Ovary (tissue), 9 donors: ENCODE results near the gene SLC5A2. TPM values are rescaled to one million over a fixed set of nuclear protein-coding genes. Genes with fewer than 3 reads are reported as not detected.
"Not testable (repeated sequence)": the region's sequence is repeated elsewhere in the genome, so short reads cannot be mapped to it uniquely, and the experiment has no call there.

Experiments
- DNase-seq, 5 donors: peaks; one replicate each; pipeline ENCODE4 v3.0.0-alpha.2; 2019 to 2020
- H3K27ac ChIP-seq, 2 donors: fragments of 200-600 bp; one replicate each; pipeline versions ENCODE4 v1.5.1 to v1.8.0; 2019 to 2022
- H3K27me3 ChIP-seq: fragments of 200-600 bp; one replicate; pipeline ENCODE4 v1.8.0; 2022
- H3K36me3 ChIP-seq: fragments of 200-600 bp; sonication (generic); one replicate; pipeline ENCODE4 v1.5.1; 2019
- H3K4me1 ChIP-seq: one replicate; pipeline ENCODE4 v1.8.1; 2013; ENCODE audit warnings: mild to moderate bottlenecking, moderate library complexity; ENCODE audit not compliant: insufficient read depth
- H3K4me3 ChIP-seq: fragments of 200-600 bp; sonication (generic); one replicate; pipeline ENCODE4 v1.5.1; 2017
- H3K9me3 ChIP-seq, 2 donors: fragments of 200-600 bp in 1 of 2; sonication (generic) in 1 of 2; one replicate each; pipeline versions ENCODE4 v1.5.1 to v1.8.1; 2013 to 2019; ENCODE audit warnings: mild to moderate bottlenecking in 1 of 2, moderate library complexity in 1 of 2
- CTCF ChIP-seq, 3 donors: fragments of 450-650 bp in 2 of 3; fragments of 200-600 bp in 1 of 3; IDR thresholded peaks; one replicate each; pipeline versions ENCODE4 v1.5.1 to v1.8.0; 2016 to 2022; ENCODE audit warnings: antibody characterized with exemption in 3 of 3, mild to moderate bottlenecking in 1 of 3
- EP300 ChIP-seq: sonication (generic); formaldehyde crosslinking; IDR thresholded peaks from one replicate; pipeline ENCODE4 v1.6.1; 2017; ENCODE audit warnings: antibody characterized with exemption
- POLR2A ChIP-seq: fragments of 450-650 bp; IDR thresholded peaks from one replicate; pipeline ENCODE4 v1.6.1; 2017; ENCODE audit warnings: antibody characterized with exemption, mild to moderate bottlenecking, moderate library complexity
- WGBS, 3 donors: extraction: QIAGEN DNeasy Blood & Tissue Kit in 1 of 3; methylation state at CpG; one replicate each; pipeline versions ENCODE4 v1.1.5 to v1.1.7; 2013 to 2017; 5-methylcytosine and 5-hydroxymethylcytosine counted together
- intact Hi-C, 4 donors: fragments of 100-400 bp; cut with DNase I; formaldehyde crosslinking; loops; one replicate each; pipeline versions ENCODE4 v1.11.0 to v1.15.1; 2022 to 2023
- polyA plus RNA-seq, 2 donors: library from polyadenylated mRNA; stranded (reverse); fragments of 200-250 nt in 1 of 2; fragments of 350-450 nt in 1 of 2; fragmentation: Illumina TruSeq in 1 of 2; extraction: RNeasy Lipid Tissue Mini Kit (QIAGEN cat#74804) in 1 of 2; gene quantifications; one replicate each; pipeline ENCODE4 v1.2.3, GENCODE V29; 2013 to 2014
- total RNA-seq, 7 donors: library from RNA; depleted of rRNA in 2 of 7; stranded (reverse); fragments of >200 nt in 2 of 7; fragmentation: NEBNext Ultra II Directional in 3 of 7; extraction: Animal tissue kit (Norgen Biotek cat#: 25700) in 3 of 7; gene quantifications; one replicate each; pipeline versions ENCODE4 v1.1.0 to v1.2.4, GENCODE V29; 2016 to 2023
- donor health status: DM: no; HTN: no; CAD: no; lungs with moderate emphysema.
- donor health status: DM: no; HTN: no; CAD: no.
- donor health status: Bipolar disorder and iron deficiency.
- donor health status: DM: yes; HTN: yes; CAD: no.
- donor health status: DM: no; HTN: no; CAD: no.
- donor health status: DM: yes; HTN: yes; CAD: no.

The SLC5A2 gene
- total and polyA plus RNA-seq, 9 donors, result 0.13 to 1.7 (median 0.40) TPM; not detected in 1

GRCh38 chr16:31439519-31439918 is 43.4 kb upstream of the SLC5A2 start:
- intact Hi-C loops, result loop anchor here in 1 of 4 donors (10.0 kb wide), 1 partner anchor 435 kb away; the partner anchor contains the start of gene ZNF267
- Histone ChIP-seq H3K4me1 (no peaks in the 10 kb centered on the region), H3K27me3 (no peaks in the 10 kb centered on the region), H3K9me3 (no peaks in the 10 kb centered on the region), H3K27ac (no peak overlapping the region), H3K36me3 (no peaks in the 10 kb centered on the region), H3K4me3 (no peak overlapping the region)
- TF ChIP-seq CTCF (IDR thresholded peaks at IDR 0.05) (no peak), EP300 (no peak), POLR2A (no peak)
- peak in 1 of 5 donors; percentile 4 for DNase-seq
- WGBS, 3 donors, result 78 to 84% (median 84%) methylated on average over 3 of the region's 3 CpGs

GRCh38 chr16:31440516-31441184 is 42.3 kb upstream of the SLC5A2 start:
- Histone ChIP-seq H3K4me1 (no peaks in the 10 kb centered on the region), H3K27me3 (no peaks in the 10 kb centered on the region), H3K9me3 (no peaks in the 10 kb centered on the region), H3K27ac (no peak overlapping the region), H3K4me3 (no peak overlapping the region), H3K36me3 (no peaks in the 10 kb centered on the region)
- TF ChIP-seq CTCF (IDR thresholded peaks at IDR 0.05) (no peak), POLR2A (no peak), EP300 (no peak)
- WGBS, 3 donors, result 54 to 67% (median 59%) methylated on average over 4 of the region's 4 CpGs
- intact Hi-C loops, result loop anchor here (5.0 to 10.0 kb wide), 3 partner anchors 258 to 456 kb away; partner anchors contain the start of genes HSD3B7 (in 4 of the 4) and FUS (in 1 of the 4)
- DNase-seq, result no peak

DNA sequence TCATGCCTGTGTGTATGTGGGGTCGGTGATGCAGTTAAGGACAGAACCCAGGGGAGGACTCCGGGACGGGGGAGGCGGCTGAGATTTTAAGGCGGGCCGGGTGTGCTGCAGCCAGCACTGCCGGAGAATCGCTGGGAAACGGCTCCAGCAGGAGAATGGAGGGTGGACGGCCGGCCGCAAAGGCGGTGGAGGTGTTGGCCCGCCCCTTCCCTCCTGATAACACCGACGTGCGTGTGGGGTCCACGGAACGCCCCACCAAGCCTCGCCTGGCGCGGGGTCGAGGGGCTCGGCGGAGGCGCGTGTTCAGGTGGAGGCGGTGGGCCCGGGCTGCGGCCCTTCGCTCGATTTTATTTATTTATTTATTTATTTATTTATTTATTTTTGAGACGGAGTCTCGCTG is 41.0 kb upstream of the SLC5A2 start:
- TF ChIP-seq EP300 (no peak), CTCF (IDR thresholded peaks at IDR 0.05) (no peak), POLR2A (no peak)
- H3K4me3 ChIP-seq, result peak overlapping the region; percentile 63
- WGBS, 3 donors, result 15 to 40% (median 26%) methylated on average over 34 of the region's 34 CpGs
- no peaks in the 10 kb centered on the region for H3K36me3 ChIP-seq
- no peaks in the 10 kb centered on the region for H3K4me1 ChIP-seq
- DNase-seq, result peak in 4 of 5 donors; percentile 27 to 64 (median 53)
- no peak overlapping the region for H3K27ac ChIP-seq
- no peaks in the 10 kb centered on the region for H3K27me3 ChIP-seq
- intact Hi-C loops, result loop anchor here (5.0 to 10.0 kb wide), 3 partner anchors 260 to 457 kb away; partner anchors contain the start of genes HSD3B7 (in 4 of the 4) and FUS (in 1 of the 4)
- H3K9me3 ChIP-seq, result no peaks in the 10 kb centered on the region

DNA sequence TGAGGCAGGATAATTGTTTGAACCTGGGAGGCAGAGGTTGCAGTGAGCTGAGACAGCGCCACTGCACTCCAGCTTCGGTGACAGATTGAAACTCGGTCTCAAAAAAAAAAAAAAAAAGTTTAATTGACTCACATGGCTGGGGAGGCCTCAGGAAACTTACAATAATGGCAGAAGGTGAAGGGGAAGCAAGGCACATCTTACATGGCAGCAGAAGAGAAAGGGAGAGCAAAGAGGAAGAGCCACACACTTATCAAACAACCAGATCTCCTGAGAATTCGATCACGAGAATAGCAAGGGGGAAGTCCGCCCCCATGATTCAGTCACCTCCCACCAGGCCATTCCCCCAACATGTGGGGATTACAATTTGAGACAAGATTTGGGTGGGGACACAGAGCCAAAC is 37.0 kb upstream of the SLC5A2 start:
- H3K36me3 ChIP-seq, H3K4me1 ChIP-seq, H3K27me3 ChIP-seq, H3K27ac ChIP-seq, H3K9me3 ChIP-seq, DNase-seq, H3K4me3 ChIP-seq: not testable (repeated sequence)
- WGBS, 3 donors, result 74 to 76% (median 75%) methylated on average over 6 of the region's 6 CpGs
- intact Hi-C loops, result loop anchor here in 1 of 4 donors (10.0 kb wide), 1 partner anchor 461 kb away; the partner anchor contains the start of gene HSD3B7

DNA sequence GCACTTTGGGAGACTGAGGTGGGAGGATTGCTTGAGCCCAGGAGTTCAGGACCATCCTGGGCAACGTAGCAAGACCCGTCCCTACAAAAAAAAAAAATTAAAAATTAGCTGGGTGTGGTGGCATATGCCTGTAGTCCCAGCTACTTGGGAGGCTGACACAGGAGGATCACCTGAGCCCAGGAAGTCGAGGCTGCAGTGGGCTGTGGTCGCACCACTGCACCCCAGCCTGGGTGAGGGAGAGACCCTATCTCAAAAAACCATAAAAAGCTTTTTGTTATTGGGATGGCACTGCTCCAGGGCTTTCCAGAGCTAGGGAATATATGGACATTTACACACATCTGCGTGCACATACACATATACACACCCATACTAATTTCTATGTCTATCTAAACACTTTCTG is 31.7 kb upstream of the SLC5A2 start:
- H3K4me3 ChIP-seq, result no peak overlapping the region

More for the DNA sequence above, 31.7 kb upstream of the SLC5A2 start:
- peak in 1 of 5 donors; percentile 24 for DNase-seq
- Histone ChIP-seq H3K36me3 (no peaks in the 10 kb centered on the region), H3K27me3 (no peaks in the 10 kb centered on the region), H3K4me1 (peaks cover 20% of the 10 kb centered on the region), H3K9me3 (no peaks in the 10 kb centered on the region), H3K27ac (peak overlapping the region in 1 of 2 donors; percentile 29)
- WGBS, 3 donors, result 81 to 90% (median 86%) methylated on average over 5 of the region's 5 CpGs
- intact Hi-C loops, result loop anchor here in 1 of 4 donors (10.0 kb wide), 1 partner anchor 424 kb away; the partner anchor contains the start of gene ZNF267
- TF ChIP-seq CTCF (IDR thresholded peaks at IDR 0.05) (no peak), POLR2A (no peak), EP300 (no peak)
